NCI-H82 (cell line): ENCODE results near the gene IFNL2.
"Not testable (repeated sequence)": the region's sequence is repeated elsewhere in the genome, so short reads cannot be mapped to it uniquely, and the experiment has no call there.

Experiments used
- DNase-seq: peaks from one replicate; lab custom pipeline; 2025; lab: John Stamatoyannopoulos, UW

IFNL2 gene

DNA sequence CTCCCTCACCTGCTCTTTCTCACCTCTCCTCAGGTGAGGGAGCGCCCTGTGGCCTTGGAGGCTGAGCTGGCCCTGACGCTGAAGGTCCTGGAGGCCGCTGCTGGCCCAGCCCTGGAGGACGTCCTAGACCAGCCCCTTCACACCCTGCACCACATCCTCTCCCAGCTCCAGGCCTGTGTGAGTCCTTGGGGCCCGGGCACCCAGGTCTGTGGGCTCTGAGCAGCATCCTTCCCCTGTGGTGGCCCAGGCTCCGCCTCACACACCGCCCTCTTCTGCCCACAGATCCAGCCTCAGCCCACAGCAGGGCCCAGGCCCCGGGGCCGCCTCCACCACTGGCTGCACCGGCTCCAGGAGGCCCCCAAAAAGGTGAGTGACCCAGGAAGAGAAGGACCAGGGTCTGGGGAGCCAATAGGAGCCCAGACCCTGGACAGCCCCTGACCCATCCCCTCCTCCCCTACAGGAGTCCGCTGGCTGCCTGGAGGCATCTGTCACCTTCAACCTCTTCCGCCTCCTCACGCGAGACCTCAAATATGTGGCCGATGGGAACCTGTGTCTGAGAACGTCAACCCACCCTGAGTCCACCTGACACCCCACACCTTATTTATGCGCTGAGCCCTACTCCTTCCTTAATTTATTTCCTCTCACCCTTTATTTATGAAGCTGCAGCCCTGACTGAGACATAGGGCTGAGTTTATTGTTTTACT, 29.9 kb downstream of the IFNL2 start:
- DNase-seq: no peak

DNA sequence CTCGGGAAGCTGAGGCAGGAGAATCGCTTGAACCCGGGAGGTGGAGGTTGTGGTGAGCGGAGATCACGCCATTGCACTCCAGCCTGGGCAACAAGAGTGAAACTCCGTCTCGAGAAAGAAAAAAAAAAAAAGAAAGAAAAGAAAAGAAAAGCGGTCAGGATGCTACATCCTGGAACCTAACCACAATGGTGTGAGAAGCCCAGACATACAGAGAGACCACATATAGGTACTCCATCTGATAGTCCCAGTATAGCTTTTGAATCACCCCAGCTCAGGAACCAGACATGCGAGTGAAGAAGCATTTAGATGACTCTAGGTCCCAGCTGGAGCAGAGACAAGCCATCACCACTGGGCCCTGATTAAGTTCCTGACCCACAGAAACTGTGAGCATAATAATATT, 31.2 kb downstream of the IFNL2 start:
- DNase-seq: no peak

DNA sequence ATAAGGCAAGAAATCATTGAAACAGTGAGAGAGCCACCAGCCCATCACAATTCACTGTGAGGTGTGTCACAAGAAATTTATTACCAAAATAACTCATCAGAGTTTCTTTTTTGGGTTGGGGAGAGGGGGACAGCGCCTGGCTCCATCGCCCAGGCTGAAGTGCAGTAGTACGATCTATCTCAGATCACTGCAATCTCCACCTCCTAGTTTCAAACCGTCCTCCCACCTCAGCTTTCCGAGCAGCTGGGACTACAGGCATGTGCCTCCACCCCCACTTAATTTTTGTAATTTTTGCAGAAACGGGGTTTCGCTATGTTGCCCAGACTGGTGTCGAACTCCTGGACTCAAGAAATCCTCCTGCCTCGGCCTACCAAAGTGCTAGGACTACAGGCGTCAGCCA, 31.6 kb downstream of the IFNL2 start:
- DNase-seq: no peak

DNA sequence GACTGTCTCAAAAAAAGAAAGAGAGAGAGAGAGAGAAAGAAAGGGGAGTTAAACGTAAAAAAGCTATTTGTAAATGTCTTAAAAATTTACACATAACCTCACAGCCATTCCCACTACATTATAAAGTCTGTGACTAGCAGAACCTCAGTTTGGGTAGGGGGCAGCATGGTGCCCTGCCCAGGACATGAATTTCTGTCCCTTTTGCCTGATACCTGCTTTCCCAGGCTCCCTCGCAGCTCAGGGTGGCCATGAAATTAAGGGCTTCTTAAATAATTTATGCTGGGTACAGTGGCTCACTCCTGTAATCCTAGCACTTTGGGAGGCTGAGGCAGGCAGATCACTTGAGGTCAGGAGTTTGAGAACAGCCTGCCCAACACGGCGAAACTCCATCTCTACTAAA, 32.8 kb downstream of the IFNL2 start:
- no peak for DNase-seq

DNA sequence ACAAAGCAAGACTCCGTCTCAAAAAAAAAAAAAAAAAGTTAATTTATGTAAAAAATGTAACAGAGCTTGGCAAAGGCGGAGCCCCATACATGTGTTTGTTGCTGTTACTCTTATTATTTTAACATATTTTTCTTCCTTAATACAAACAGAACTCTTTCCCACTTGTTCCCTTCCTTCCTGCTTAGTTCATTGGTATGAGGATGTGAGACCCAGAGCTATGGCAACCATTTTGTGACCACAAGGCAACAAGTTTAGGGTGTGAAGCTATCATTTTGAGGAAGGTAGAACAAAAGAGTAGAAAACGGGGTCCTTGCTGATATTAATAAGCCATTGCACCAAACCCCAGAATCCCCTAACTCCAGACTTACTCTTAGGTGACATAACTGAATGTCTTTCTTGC, 33.4 kb downstream of the IFNL2 start:
- no peak for DNase-seq

DNA sequence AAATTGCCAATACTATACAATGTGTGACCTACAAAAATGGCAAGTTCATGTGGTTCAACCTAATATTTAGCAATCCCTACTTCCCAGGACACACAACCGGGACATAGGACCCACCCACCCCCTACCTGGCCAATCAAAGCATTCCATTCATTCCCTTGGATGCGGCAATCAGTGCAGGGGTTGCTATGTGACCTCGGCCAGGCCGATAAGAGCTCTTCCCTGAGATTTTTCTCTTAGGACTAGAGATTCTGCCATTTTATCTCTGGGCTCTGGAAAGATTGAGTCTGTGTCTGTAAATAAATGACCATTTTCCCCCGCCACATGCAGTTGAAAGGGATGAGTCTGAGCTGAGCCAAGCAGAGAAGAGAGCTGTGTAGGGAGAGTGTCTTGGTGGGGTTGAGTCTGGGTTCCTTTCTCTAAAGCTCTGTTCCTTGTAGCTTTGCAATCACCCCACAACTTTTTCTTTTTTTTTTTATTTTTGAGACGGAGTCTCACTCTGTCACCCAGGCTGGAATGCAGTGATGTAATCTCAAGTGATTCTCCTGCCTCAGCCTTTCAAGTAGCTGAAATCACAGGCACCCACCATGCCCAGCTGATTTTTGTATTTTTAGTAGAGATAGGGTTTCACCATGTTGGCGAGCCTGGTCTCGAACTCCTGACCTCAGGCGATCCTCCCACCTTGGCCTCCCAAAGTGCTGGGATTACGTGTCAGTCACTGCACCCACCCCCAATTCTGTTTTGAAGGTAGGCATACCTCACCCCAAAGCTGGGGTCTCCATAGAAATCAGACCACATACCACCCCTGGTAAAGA, 35.4 kb downstream of the IFNL2 start:
- DNase-seq: no peak

DNA sequence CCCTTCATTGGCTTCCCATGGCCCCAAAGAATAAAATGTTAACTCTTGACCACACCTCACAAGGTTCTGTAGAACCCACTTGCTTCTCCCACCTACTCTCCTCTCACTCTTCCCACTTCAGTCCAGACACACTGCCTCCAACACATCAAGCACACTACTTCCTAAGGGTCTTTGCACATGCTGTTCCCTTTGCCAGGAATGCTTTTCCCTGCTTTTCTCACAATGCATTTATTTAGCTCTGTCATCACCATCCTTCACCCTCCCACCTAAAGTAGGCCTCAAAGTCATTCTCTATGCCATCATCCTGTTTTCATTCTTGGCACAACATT, 36.0 kb downstream of the IFNL2 start:
- DNase-seq: no peak

DNA sequence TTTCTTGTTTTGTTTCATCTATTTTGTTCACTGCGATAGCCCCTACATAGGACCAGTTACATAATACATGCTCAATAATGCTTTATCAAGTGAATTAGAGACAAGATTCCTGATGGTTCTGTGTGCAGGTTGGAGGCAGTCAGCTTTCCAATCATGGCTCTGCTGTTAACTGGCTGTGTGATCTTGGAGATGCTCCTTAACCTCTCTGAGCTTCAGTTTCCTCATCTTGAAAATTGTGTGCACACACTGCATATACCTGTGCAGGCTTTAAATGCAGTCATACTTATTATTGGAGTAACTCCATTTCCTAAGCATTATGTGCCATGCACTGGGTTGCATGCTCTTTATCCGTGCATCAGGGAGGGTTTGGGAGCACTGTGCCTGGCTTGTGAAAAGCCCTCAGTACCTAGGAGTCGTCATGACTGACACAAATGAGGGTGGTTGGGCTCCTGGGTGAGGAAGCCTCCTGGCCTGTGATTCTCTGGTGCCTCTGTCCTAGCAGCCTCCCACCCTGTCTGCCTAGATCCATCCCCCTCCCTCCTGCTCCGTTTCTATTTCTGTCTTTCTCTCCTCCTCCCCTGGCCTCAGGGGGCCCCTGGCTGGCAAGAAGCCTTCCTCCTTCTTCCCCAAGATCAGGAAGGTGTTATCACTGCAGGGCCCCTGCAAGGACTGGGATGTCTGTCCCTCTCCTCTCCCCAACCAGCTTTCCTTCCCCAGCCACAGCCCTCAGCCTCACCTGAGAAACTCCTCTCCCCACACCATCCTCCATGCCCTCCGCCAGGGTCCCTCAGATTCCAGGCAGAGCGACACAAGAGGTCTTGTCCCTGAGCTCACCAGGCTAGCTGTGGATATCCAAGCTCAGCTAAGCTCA, 36.7 kb downstream of the IFNL2 start:
- DNase-seq: peak; percentile 65

DNA sequence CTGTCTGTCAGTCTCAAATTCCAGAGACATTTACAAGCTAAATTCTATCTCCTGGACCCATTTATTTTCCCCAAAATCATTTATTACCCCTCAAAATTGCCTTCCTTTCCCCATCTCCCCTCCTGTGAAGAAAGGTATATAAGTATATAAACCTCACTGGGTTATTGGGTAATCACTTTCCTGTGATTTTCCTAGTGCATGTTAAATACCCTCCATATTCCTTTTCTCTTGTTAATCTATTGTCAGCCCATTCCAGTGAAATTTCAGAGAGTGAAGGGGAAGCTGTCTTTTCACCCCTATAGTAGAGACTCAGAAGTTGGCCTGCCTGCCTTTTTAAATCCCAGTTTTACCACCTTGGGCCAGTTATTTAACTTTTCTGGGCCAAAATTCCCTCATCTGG, 37.9 kb downstream of the IFNL2 start:
- no peak for DNase-seq

DNA sequence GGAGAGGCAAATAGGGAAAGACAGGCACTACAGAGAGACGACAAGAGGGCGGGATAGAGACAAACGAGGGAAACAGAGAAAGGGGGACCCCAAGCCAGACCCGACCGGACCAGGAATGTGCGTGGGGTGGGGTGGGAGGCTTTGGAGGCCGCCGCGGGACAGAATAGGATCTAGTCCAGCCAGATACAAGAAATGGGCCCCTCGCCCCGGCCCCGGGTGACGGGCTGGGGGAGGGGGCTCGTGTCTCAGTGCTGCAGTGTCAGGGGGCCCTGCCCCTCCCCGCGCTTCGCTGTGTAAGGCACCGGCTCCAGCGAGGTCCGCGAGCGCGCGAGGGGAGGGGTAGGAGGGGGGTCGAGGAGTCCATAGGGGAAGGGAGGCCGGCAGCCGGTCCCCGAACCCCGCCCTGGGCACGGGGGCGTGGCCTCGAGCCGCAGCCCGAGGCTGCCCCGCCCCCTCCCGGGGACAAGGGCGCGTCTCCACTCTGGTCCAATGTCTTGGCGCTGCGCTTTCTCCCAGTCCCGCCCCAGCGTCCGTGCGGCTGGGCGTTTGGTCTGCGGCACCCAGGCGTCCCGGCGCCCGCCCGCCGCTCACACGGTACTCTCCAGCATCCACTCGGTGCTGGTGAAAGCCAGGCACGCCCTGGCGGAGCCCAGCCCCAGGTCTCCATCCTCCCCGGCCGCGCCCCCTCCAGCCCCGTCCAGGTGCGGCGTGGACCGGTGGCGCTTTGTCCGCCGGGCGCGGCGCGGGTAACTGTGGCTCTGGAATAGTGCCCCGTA, 39.0 kb downstream of the IFNL2 start:
- DNase-seq: no peak

DNA sequence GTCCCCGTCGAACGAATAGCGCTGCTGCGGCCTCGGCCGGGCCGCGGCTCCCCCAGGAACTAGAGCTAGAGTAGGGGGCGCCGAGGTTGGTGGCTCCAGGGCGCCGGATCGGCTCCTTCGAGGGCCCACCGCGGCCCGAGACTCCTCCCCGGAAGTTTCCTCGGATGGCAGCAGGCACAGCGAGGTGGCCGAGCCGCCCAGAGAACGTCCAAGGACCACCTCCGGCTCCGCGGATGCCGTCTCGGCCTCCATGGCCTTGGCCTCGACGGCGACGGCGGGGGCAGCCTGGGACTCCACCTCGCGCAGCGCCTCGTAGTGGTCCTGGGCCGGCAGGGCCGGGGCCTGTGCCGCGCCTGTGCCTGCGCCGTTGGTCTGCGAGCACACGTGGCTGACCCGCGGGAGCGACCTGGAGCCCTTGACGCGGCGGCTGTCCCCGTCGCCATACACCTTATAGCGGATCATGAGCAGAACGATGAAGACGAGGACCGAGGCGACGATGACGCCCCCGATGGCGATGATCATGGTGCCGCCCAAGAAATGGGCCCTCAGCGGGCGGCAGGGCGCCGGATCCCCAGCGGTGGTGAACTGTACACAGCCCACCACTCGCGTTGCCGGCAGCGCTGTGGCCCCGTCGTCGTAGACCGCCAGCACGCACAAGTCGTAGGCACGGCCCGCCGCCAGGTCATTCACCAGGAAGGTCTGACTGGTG, 39.8 kb downstream of the IFNL2 start:
- no peak for DNase-seq

DNA sequence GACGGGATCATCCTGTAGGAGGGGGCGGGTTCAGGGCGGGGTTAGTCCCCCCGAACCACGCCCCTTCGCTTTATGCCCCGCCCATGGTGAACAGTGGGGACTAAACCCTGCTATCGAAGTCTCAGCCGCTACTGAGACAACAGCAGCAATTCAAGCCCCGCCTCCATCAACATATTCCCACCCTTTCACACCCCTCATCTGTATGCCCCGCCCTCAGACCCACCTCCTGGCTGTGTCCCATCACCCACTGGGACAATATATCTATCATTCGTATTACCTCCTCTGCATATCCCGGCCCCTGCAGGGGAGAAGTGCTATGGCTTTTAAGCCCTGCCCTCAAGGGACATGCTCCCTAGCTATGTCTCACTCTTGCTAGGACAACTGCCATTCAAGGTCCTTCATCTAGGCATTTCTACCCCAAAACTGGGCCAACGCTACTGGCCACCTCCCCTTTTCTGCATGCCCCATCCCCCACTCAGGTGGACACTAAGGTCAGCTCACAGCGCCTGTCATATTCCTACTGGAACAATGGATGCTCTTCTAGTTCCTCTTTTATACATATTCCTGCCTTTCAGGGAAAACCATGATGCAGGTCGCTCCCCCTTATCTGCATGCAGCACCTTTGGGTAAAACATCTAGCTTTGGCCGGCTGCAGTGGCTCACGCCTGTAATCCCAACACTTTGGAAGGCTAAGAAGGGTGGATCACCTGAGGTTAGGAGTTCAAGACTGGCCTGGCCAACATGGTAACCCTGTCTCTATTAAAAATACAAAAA, 40.5 kb downstream of the IFNL2 start:
- peak; percentile 62 for DNase-seq

DNA sequence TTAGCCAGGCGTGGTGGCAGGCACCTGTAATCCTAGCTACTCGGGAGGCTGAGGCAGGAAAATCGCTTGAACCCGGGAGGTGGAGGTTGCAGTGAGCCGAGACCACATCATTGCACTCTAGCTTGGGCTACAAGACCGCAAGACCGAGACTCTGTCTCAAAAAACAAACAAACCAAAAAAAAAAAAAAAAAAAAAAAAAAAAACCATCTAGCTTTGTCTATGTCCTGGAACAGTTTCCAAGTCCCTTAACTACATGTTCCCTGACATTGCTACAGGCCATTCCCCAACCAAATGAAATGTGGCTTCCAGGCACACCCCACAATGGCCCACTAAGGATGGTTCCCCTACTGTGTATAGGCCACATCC, 41.1 kb downstream of the IFNL2 start:
- not testable (repeated sequence) for DNase-seq

DNA sequence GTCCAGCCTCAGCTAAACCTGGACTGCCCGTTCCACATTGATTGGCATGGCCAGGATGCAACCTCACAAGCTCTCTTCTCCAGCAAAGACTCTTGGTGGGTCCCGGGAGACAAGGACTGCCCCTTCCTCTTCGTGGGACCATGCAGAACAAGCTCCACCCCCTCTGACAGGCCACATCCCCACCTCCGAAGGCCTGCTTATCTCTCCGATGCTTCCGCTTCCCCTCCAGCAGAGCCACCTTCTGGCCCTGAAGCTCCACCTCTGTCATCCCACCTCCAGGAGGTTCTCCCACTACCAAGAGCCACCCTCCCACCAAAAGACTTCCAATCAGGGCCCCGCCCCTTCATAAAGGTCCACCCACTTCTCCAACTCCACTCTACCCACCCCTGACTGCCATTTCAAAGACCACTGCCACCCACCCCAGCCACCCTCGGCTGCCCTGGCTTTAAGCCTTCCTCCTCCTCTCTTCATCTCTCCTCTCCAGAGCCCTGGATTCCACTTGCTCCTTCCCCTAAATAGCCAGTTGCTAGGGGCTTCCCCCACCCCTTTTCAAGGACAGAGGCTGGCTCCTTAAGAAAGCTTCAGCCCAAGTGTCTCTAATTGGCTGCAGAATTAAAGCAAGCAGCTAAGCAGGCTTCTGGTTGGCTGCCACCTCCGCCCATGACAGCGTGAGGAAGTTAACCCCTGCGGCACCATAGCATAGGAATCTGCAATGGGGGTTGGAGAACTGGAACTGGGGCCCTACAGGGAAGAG, 42.5 kb downstream of the IFNL2 start:
- peak; percentile 63 for DNase-seq

DNA sequence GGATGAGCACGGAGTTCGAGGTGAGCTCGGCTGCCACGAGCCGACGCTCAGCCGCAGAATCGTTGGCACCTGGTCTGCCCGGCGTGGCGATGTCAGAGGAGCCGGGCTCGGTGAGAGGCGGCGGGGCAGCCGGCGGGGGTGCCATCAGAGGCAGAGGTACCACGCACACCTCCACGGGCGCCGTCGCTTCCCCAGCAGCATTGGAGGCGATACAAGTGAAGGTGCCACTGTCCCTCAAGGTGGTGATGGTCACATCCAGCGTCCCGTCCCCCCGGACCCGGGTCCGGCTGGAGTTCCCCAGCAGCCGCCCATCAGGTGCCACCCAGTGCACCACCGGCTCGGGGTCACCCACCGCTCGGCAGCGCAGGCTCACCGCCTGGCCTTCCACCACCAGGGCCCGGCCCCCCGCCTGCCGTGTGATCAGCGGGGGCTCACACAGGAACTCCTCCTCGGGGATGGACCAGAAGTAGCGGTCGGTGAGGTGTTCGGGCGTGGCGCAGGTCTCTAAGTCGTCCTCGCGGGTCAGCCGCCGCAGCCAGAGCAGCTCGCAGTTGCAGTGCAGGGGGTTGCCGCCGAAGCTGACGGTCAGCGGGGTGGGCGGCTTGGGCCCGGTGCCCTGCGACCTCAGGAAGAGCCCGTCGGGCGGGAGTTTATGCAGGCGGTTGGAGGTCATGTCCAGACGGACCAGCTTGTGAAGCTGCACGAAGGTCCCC, 46.0 kb downstream of the IFNL2 start:
- DNase-seq: no peak

DNA sequence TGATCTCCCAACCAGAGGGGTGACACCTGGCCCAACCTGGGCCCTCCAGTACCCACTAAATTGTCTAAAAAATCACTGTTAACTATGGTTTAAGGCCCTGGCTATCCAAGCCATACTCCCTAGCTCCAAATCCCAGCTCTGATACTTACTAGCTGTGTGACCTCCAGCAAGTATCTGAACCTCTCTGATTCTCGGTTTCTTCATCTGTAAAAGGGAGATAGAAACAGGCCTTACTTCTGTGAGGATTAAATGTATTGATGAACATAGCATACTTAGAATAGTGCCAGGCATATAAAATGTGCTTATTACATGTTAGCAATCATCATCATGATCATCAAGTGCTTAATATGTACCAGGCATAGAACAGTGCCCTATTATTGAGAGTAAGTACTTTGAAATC, 47.7 kb downstream of the IFNL2 start:
- no peak for DNase-seq

DNA sequence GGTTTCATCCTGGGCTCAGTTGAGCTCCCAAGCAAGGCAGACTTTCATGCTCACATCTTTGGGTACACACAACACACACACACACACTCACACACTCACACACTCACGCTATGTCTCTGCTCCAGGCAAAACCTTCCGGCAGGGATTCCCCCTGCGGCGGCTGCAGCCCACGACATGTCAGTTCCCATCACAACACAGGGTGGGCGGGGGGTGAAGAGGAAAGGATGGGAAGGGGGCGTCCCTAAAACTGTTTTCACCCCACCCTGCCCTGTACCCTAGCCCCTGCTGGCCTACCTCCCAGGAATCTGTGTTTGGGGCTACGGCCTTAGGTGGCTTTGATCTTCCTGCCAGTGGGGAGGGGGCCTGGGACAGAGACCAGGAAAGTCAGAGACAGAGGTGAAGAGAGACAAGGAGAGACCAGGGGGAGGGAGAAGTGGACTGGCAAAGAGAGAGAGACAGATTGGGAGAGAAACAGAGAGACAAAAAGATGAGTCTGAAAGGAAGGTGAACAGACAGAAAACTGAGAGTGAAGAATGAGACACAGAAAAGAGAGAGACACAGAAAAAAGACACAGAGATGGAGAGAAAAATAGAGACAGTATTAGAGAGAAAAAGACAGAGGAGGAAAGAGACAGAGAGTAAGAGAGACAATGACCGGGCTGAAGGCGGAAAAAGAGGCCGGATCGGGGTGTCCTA, 48.6 kb downstream of the IFNL2 start:
- DNase-seq: no peak

DNA sequence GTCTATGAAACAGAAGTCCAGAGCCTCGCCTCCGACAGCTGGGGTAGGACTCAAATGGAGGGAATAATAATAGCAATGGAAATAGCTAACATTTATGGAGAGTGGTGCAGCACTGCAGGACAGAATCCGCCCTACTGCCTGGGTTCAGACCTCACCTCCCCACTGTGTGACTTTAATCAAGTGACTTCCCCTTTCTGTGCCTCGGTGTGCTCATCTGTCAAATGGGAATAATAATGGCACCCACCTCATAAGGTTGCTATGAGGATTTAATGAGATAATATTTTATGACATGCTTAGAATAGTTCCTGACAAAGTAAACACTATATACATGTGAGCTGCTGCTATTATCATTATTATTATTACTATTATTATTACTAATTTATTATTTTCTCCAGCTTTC, 49.3 kb downstream of the IFNL2 start:
- DNase-seq: no peak

DNA sequence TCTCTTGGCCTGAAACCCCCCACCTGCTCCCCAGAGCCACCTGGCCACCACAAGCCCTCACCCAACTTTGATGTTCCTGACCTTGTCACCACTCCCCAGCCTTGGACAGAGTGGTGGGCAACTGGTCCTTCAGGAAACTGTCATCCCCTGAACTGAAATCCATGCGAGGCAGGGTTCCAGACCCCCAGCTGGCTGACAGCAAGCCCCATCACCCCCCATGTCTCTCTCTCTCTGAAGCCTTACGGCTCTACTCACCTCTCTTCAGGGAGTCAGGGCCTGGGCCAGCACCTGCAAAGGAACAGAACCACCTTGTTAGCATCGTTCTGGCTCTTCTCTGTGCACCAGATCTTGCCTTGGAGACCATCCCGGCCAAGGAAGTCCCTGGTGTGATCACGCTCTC, 49.9 kb downstream of the IFNL2 start:
- DNase-seq: no peak
